Stimulated activated naive CD4-positive, alpha-beta T cell treated with Interleukin-2 at 50 U/mL for 16 hours (primary cell): ENCODE measurements around the gene HOXC12.

Experiments used
- DNase-seq: peaks from one replicate; lab custom pipeline; 2025; lab: John Stamatoyannopoulos, UW

HOXC12 gene

GRCh38 chr12:53940443-53941014 is 14.2 kb upstream of the HOXC12 start:
- DNase-seq = no peak

GRCh38 chr12:53941187-53941586 is 13.5 kb upstream of the HOXC12 start:
- DNase-seq = no peak

- DNase-seq = no peak
These were observed 13.0 kb upstream of the HOXC12 start for GRCh38 chr12:53941750-53942149.

GRCh38 chr12:53942467-53942997 is 12.2 kb upstream of the HOXC12 start:
- no peak for DNase-seq

- no peak for DNase-seq
These were observed 10.5 kb upstream of the HOXC12 start for GRCh38 chr12:53944209-53944608.

- DNase-seq = no peak
These were observed 9.5 kb upstream of the HOXC12 start for GRCh38 chr12:53944907-53945847.

- no peak for DNase-seq
These were observed 7.0 kb upstream of the HOXC12 start for GRCh38 chr12:53947743-53948142.

- DNase-seq = no peak
These were observed 5.8 kb upstream of the HOXC12 start for GRCh38 chr12:53948650-53949593.

- no peak for DNase-seq
These were observed 4.9 kb upstream of the HOXC12 start for GRCh38 chr12:53949631-53950436.

- DNase-seq = no peak
These were observed 4.3 kb upstream of the HOXC12 start for GRCh38 chr12:53950437-53950773.

GRCh38 chr12:53950789-53951576 is 3.7 kb upstream of the HOXC12 start:
- no peak for DNase-seq

GRCh38 chr12:53951577-53952334 is 2.9 kb upstream of the HOXC12 start:
- DNase-seq = no peak

GRCh38 chr12:53952335-53952694 is 2.4 kb upstream of the HOXC12 start:
- no peak for DNase-seq

- DNase-seq = no peak
These were observed 1.6 kb upstream of the HOXC12 start for GRCh38 chr12:53952871-53953734.

GRCh38 chr12:53953831-53954693 is 641 bp upstream of the HOXC12 start:
- no peak for DNase-seq

GRCh38 chr12:53955036-53955775 is 503 bp downstream of the HOXC12 start:
- no peak for DNase-seq

- no peak for DNase-seq
These were observed 1.1 kb downstream of the HOXC12 start for GRCh38 chr12:53955776-53956250.
